Neural progenitor cell (in vitro differentiated cells): Measurements from ENCODE around the gene TLE5. TPM values are rescaled to one million over a fixed set of nuclear protein-coding genes. Genes with fewer than 3 reads are reported as not detected.

Source experiments
- DNase-seq: peaks from one replicate; pipeline ENCODE4 v3.0.0-alpha.2; 2016; ENCODE audit warnings: low spot score
- H2AFZ ChIP-seq: fragments of 200-600 bp; sonication (generic); replicated peaks from 2 replicates; pipeline ENCODE4 v1.6.1; 2016; ENCODE audit warnings: antibody characterized with exemption
- H3F3A ChIP-seq: fragments of 200-600 bp; sonication (generic); 2 replicates; pipeline ENCODE4 v1.6.1; 2016; ENCODE audit warnings: antibody characterized with exemption, low read depth
- H3K27ac ChIP-seq: fragments of 200-600 bp; sonication (generic); 2 replicates; pipeline ENCODE4 v1.5.1; 2016; ENCODE audit warnings: mild to moderate bottlenecking
- H3K27me3 ChIP-seq: fragments of 200-600 bp; sonication (generic); 2 replicates; pipeline ENCODE4 v1.6.1; 2016; ENCODE audit warnings: mild to moderate bottlenecking, moderate library complexity
- H3K36me3 ChIP-seq: fragments of 200-600 bp; sonication (generic); 2 replicates; pipeline ENCODE4 v1.5.1; 2016
- H3K4me1 ChIP-seq: fragments of 200-600 bp; sonication (generic); 2 replicates; pipeline ENCODE4 v1.6.1; 2016; ENCODE audit warnings: mixed run types
- H3K4me2 ChIP-seq: fragments of 200-600 bp; sonication (generic); 2 replicates; pipeline ENCODE4 v1.6.1; 2016
- H3K4me3 ChIP-seq: fragments of 200-600 bp; sonication (generic); 2 replicates; pipeline ENCODE4 v1.5.1; 2016
- H3K79me2 ChIP-seq: fragments of 200-600 bp; sonication (generic); 2 replicates; pipeline ENCODE4 v1.6.1; 2016; ENCODE audit warnings: low read depth
- H3K9ac ChIP-seq: fragments of 200-600 bp; sonication (generic); 2 replicates; pipeline ENCODE4 v1.6.1; 2016
- H3K9me3 ChIP-seq: fragments of 200-600 bp; sonication (generic); 2 replicates; pipeline ENCODE4 v1.5.1; 2016; ENCODE audit warnings: low read depth
- H4K20me1 ChIP-seq: fragments of 200-600 bp; sonication (generic); 2 replicates; pipeline ENCODE4 v1.6.1; 2016; ENCODE audit warnings: low read depth
- H3K27ac Mint-ChIP-seq: 3 replicates; pipeline ENCODE4 v1.8.0; 2021; ENCODE audit warnings: mixed read lengths
- H3K27me3 Mint-ChIP-seq: 2 replicates; pipeline ENCODE4 v1.8.0; 2022; ENCODE audit warnings: low read depth, mild to moderate bottlenecking, inconsistent platforms, moderate library complexity, mixed read lengths; ENCODE audit not compliant: insufficient read depth
- H3K36me3 Mint-ChIP-seq: 3 replicates; pipeline ENCODE4 v1.8.0; 2021; ENCODE audit warnings: mixed read lengths
- H3K4me1 Mint-ChIP-seq: 3 replicates; pipeline ENCODE4 v1.8.0; 2021; ENCODE audit warnings: mixed read lengths
- H3K4me3 Mint-ChIP-seq: 3 replicates; pipeline ENCODE4 v1.8.0; 2021; ENCODE audit warnings: mild to moderate bottlenecking, moderate library complexity, mixed read lengths
- H3K9me3 Mint-ChIP-seq: 3 replicates; pipeline ENCODE4 v1.8.0; 2020; ENCODE audit warnings: mixed read lengths
- CTCF ChIP-seq: fragments of 200-600 bp; sonication (generic); IDR thresholded peaks from 2 replicates; pipeline ENCODE4 v1.5.1; 2017; ENCODE audit warnings: antibody characterized with exemption, mild to moderate bottlenecking
- EZH2 ChIP-seq: fragments of 200-600 bp; sonication (generic); IDR thresholded peaks from 2 replicates; pipeline ENCODE4 v1.6.1; 2017; ENCODE audit warnings: antibody characterized with exemption, mild to moderate bottlenecking, moderate library complexity
- EZH2phosphoT487 ChIP-seq: fragments of 200-600 bp; sonication (generic); IDR thresholded peaks from 2 replicates; pipeline ENCODE4 v1.6.1; 2017; ENCODE audit warnings: antibody characterized with exemption
- total RNA-seq: library from RNA; depleted of rRNA; stranded (reverse); fragments of >200 nt; gene quantifications from 2 replicates; pipeline ENCODE4 v1.2.3, GENCODE V29; 2015; ENCODE audit warnings: low replicate concordance

TLE5 gene
- total RNA-seq, 1 donor from 2014 or later, result 54.6 TPM

GRCh38 chr19:3024509-3024869 is 37.8 kb downstream of the TLE5 start:
- TF ChIP-seq EZH2phosphoT487 (peak; percentile 19), CTCF (no peak)
- Histone ChIP-seq H3F3A (peaks cover 8% of the 10 kb centered on the region), H3K4me3 (peak overlapping the region; percentile 25), H2AFZ (peak overlapping the region; percentile 58), H3K4me1 (peaks cover 19% of the 10 kb centered on the region), H3K27me3 (peaks cover 69% of the 10 kb centered on the region), H3K36me3 (no peaks in the 10 kb centered on the region), H3K9me3 (no peaks in the 10 kb centered on the region), H3K27ac (no peak overlapping the region), H3K9ac (no peak overlapping the region), H3K79me2 (no peaks in the 10 kb centered on the region), H4K20me1 (peaks cover 14% of the 10 kb centered on the region), H3K4me2 (peak overlapping the region; percentile 74)
- H3K27me3 Mint-ChIP-seq, result peaks cover 58% of the 10 kb centered on the region
- DNase-seq, result no peak
- H3K9me3 Mint-ChIP-seq, result peaks cover 7% of the 10 kb centered on the region
- no peak overlapping the region for H3K27ac Mint-ChIP-seq
- H3K4me3 Mint-ChIP-seq, result no peak overlapping the region
- peaks cover 4% of the 10 kb centered on the region for H3K4me1 Mint-ChIP-seq
- no peaks in the 10 kb centered on the region for H3K36me3 Mint-ChIP-seq

GRCh38 chr19:3020321-3020960 is 41.9 kb downstream of the TLE5 start:
- Histone ChIP-seq H2AFZ (no peak overlapping the region), H3K4me3 (no peak overlapping the region), H3K27ac (no peak overlapping the region), H4K20me1 (no peaks in the 10 kb centered on the region), H3K27me3 (peaks cover 30% of the 10 kb centered on the region), H3K36me3 (no peaks in the 10 kb centered on the region), H3K4me1 (peaks cover 10% of the 10 kb centered on the region), H3K4me2 (no peak overlapping the region), H3F3A (no peaks in the 10 kb centered on the region), H3K9me3 (no peaks in the 10 kb centered on the region), H3K79me2 (no peaks in the 10 kb centered on the region), H3K9ac (no peak overlapping the region)
- H3K4me1 Mint-ChIP-seq, result peaks cover 4% of the 10 kb centered on the region
- peaks cover 34% of the 10 kb centered on the region for H3K27me3 Mint-ChIP-seq
- H3K36me3 Mint-ChIP-seq, result no peaks in the 10 kb centered on the region
- H3K4me3 Mint-ChIP-seq, result no peak overlapping the region
- no peak for DNase-seq
- TF ChIP-seq EZH2, result no peak
- TF ChIP-seq EZH2phosphoT487, result no peak
- TF ChIP-seq CTCF, result no peak
- H3K27ac Mint-ChIP-seq, result no peak overlapping the region
- H3K9me3 Mint-ChIP-seq, result peaks cover 3% of the 10 kb centered on the region

GRCh38 chr19:3019211-3019854 is 43.0 kb downstream of the TLE5 start:
- no peak overlapping the region for H3K4me3 Mint-ChIP-seq
- H3K79me2 ChIP-seq, result no peaks in the 10 kb centered on the region
- peaks cover 25% of the 10 kb centered on the region for H3K27me3 Mint-ChIP-seq
- H3K36me3 Mint-ChIP-seq, result no peaks in the 10 kb centered on the region
- H3F3A ChIP-seq, result no peaks in the 10 kb centered on the region
- DNase-seq, result no peak
- TF ChIP-seq CTCF (no peak), EZH2 (no peak), EZH2phosphoT487 (no peak)
- H3K27me3 ChIP-seq, result peaks cover 19% of the 10 kb centered on the region
- H3K36me3 ChIP-seq, result no peaks in the 10 kb centered on the region
- no peaks in the 10 kb centered on the region for H3K4me1 Mint-ChIP-seq
- peaks cover 3% of the 10 kb centered on the region for H3K9me3 Mint-ChIP-seq
- no peaks in the 10 kb centered on the region for H3K9me3 ChIP-seq
- H4K20me1 ChIP-seq, result no peaks in the 10 kb centered on the region
- no peak overlapping the region for H3K27ac Mint-ChIP-seq
- H3K4me1 ChIP-seq, result no peaks in the 10 kb centered on the region
- no peak overlapping the region for H3K4me2 ChIP-seq
- H3K4me3 ChIP-seq, result no peak overlapping the region
- no peak overlapping the region for H3K9ac ChIP-seq
- H3K27ac ChIP-seq, result no peak overlapping the region
- H2AFZ ChIP-seq, result no peak overlapping the region
